NCI-H345 (cell line): Measurements from ENCODE around the gene USP17L30.
"Not testable (repeated sequence)": the region's sequence is repeated elsewhere in the genome, so short reads cannot be mapped to it uniquely, and the experiment has no call there.

Experiments used
- DNase-seq: peaks from one replicate; lab custom pipeline; 2025; lab: John Stamatoyannopoulos, UW

Gene USP17L30

GRCh38 chr4:9362829-9363228 is at the start of gene USP17L30:
Gene USP17L30 (plus strand): TSS chr4:9363129. CDS start chr4:9363129, 0 bp downstream.
- not testable (repeated sequence) for DNase-seq

- DNase-seq = not testable (repeated sequence)
Observed at GRCh38 chr4:9324191-9324590, 38.7 kb upstream of the USP17L30 start.

DNA sequence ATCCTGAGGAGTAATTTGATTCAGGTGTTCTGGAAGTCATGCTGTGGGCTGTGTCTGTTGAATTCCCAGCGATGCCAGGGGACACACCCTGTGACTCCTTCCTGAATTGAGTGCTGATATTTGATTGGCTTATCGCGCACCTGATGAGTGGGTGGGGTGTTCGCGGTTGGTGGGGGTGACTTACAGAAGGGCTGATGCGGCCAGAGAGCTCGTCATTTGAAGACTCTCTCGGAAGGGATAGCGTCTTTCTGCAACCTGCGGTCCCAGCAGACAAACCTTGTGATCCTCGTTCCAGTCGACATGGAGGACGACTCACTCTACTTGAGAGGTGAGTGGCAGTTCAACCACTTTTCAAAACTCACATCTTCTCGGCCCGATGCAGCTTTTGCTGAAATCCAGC is 38.1 kb upstream of the USP17L30 start, which contains the start of gene USP17L24:
Gene USP17L24 (plus strand): TSS at position 301 of the 400 bp plus-strand sequence. CDS start 0 bp downstream, at position 301.
- not testable (repeated sequence) for DNase-seq

DNA sequence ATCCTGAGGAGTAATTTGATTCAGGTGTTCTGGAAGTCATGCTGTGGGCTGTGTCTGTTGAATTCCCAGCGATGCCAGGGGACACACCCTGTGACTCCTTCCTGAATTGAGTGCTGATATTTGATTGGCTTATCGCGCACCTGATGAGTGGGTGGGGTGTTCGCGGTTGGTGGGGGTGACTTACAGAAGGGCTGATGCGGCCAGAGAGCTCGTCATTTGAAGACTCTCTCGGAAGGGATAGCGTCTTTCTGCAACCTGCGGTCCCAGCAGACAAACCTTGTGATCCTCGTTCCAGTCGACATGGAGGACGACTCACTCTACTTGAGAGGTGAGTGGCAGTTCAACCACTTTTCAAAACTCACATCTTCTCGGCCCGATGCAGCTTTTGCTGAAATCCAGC is 33.3 kb upstream of the USP17L30 start, which contains the start of gene USP17L25:
Gene USP17L25 (plus strand): TSS at position 301 of the 400 bp plus-strand sequence. CDS start 0 bp downstream, at position 301.
- DNase-seq = not testable (repeated sequence)

GRCh38 chr4:9334358-9334757 is 28.6 kb upstream of the USP17L30 start, which contains the start of gene USP17L26:
Gene USP17L26 (plus strand): TSS chr4:9334658. CDS start chr4:9334658, 0 bp downstream.
- not testable (repeated sequence) for DNase-seq

DNA sequence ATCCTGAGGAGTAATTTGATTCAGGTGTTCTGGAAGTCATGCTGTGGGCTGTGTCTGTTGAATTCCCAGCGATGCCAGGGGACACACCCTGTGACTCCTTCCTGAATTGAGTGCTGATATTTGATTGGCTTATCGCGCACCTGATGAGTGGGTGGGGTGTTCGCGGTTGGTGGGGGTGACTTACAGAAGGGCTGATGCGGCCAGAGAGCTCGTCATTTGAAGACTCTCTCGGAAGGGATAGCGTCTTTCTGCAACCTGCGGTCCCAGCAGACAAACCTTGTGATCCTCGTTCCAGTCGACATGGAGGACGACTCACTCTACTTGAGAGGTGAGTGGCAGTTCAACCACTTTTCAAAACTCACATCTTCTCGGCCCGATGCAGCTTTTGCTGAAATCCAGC is 23.8 kb upstream of the USP17L30 start, which contains the start of gene USP17L5:
Gene USP17L5 (plus strand): TSS at position 301 of the 400 bp plus-strand sequence. CDS start 0 bp downstream, at position 301.
- DNase-seq = not testable (repeated sequence)

DNA sequence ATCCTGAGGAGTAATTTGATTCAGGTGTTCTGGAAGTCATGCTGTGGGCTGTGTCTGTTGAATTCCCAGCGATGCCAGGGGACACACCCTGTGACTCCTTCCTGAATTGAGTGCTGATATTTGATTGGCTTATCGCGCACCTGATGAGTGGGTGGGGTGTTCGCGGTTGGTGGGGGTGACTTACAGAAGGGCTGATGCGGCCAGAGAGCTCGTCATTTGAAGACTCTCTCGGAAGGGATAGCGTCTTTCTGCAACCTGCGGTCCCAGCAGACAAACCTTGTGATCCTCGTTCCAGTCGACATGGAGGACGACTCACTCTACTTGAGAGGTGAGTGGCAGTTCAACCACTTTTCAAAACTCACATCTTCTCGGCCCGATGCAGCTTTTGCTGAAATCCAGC is 19.1 kb upstream of the USP17L30 start, which contains the start of gene USP17L27:
Gene USP17L27 (plus strand): TSS at position 301 of the 400 bp plus-strand sequence. CDS start 0 bp downstream, at position 301.
- DNase-seq = not testable (repeated sequence)

GRCh38 chr4:9348593-9348992 is 14.3 kb upstream of the USP17L30 start, which contains the start of gene USP17L28:
Gene USP17L28 (plus strand): TSS chr4:9348893. CDS start chr4:9348893, 0 bp downstream.
- DNase-seq = not testable (repeated sequence)

DNA sequence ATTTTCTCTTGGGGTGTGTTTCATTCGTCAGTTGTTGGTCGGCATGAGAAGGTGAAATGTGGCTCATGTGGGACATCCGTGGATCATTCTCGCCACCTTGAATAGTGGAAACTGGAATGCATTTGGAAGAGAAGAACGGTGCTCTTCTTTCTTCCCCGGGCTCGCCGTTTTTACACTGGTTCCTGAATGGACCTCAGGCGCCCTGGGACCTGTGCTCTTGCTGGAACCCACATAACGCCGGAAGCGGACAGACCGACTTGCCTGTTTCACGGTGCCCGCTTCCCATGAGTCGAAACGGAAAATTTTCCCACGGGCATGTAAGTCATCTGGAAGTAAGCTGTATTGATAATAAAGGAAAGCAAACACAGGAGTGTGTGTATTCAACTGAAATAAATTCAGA is 12.1 kb upstream of the USP17L30 start:
- DNase-seq = not testable (repeated sequence)

GRCh38 chr4:9353338-9353737 is 9.6 kb upstream of the USP17L30 start, which contains the start of gene USP17L29:
Gene USP17L29 (plus strand): TSS chr4:9353638. CDS start chr4:9353638, 0 bp downstream.
- not testable (repeated sequence) for DNase-seq

DNA sequence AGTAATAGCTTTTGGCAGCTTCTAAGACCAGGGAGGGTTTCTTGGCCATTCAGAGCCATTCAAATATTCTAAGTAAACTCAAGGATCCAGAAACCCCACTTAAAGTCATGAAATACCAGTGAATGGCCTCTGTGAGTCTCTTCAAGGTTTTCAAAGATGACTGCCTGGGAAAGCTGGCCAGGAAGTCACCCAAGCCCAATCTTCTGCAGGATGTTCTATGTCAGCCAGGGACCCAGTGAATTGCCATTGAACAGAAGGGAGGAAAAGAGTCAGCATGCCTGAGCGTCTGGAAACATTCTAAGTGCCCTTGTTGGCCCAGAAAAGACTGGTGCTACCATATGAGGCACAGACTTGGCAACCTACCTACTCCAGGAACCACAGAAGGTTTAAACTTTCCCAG is 17.0 kb downstream of the USP17L30 start:
- not testable (repeated sequence) for DNase-seq

GRCh38 chr4:9381012-9381534 is 18.1 kb downstream of the USP17L30 start:
- not testable (repeated sequence) for DNase-seq

DNA sequence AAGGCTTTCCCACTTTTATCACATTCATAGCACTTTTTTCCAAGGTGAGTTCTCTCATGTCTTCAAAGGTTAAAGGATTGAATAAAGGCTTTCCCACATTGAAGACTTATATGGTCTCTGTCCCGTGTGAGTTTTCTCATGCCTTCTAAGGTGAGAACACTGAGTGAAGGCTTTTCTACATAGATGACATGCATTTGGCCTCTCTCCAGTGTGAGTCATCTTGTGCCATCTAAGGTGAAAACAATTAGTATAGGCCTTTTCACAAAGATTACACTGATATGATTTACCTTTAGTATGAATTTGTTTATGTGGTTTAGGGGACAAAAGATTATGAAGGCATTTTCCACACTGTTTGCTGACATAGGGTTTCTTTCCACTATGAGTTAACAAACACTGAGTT is 21.2 kb downstream of the USP17L30 start:
- no peak for DNase-seq

DNA sequence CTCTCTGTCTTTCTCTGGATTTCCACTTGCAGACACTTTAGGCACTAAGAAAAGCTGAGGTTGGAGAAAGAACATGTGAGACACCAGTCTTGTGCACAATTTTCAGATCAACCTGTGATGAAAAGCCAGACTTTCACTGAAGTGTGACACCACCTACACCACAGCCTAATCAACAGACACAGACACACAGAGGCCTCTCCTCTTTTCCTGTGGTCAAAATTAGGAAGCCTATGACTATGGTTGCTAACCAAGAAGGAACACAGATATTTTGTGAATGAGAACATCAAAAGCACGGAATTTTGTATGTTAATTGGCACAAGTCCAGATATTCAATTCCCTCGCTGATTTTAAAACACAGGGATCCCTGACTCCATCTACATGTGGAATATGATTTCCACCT is 26.1 kb downstream of the USP17L30 start:
- DNase-seq = not testable (repeated sequence)

- not testable (repeated sequence) for DNase-seq
Observed at GRCh38 chr4:9405774-9406173, 42.8 kb downstream of the USP17L30 start.

GRCh38 chr4:9406491-9406890 is 43.6 kb downstream of the USP17L30 start:
- not testable (repeated sequence) for DNase-seq

GRCh38 chr4:9409793-9410192 is 46.9 kb downstream of the USP17L30 start:
- no peak for DNase-seq
